ENCODE results near the gene AGAP1. TPM values are rescaled to one million over a fixed set of nuclear protein-coding genes. Genes with fewer than 3 reads are reported as not detected.

Gene AGAP1
- total RNA-seq, 1 donor from 2014 or later, result 21.1 TPM

GRCh38 chr2:235958221-235958930 is 464.5 kb downstream of the AGAP1 start:
- Histone ChIP-seq H3K27ac (no peak overlapping the region), H3K4me1 (no peaks in the 10 kb centered on the region), H3K4me3 (no peak overlapping the region), H3K36me3 (no peaks in the 10 kb centered on the region), H3K9me3 (no peaks in the 10 kb centered on the region), H3K27me3 (no peaks in the 10 kb centered on the region)
- TF ChIP-seq POLR2A (IDR thresholded peaks at IDR 0.05) (no peak), CTCF (IDR thresholded peaks at IDR 0.05) (no peak), POLR2AphosphoS5 (IDR thresholded peaks at IDR 0.05; ENCODE audit: insufficient read depth in 1 of 2, low read depth in 1 of 2) (no peak)
- DNase-seq (ENCODE audit: extremely low spot score in 2 of 2), result no peak
- intact Hi-C loops (cut with DNase I), result no loop called here

DNA sequence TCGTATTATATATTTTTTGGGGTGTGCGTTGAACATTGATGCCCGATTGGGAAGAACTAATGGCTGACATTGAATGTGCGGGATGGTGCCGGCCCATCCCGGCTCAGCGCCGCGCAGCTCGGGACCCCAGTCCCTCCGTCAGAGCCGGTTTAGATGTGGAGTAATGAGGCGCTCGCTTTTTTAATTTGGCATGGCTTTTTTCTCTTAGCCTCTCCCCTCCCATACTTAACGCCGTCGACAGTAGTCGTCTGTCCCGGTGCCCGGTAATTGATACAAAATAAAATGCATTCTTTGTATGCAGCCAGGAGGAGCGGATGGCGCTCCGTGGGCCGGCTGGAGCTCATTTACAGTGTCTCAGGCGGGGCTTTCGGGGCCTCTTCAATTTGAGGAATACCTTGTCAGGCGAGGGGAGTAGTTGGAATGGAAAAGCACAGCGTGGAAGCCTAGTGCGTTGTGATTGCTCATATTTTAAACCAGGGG is 465.1 kb downstream of the AGAP1 start:
- Histone ChIP-seq H3K4me1 (no peaks in the 10 kb centered on the region), H3K9me3 (no peaks in the 10 kb centered on the region), H3K27ac (no peak overlapping the region), H3K4me3 (no peak overlapping the region), H3K27me3 (no peaks in the 10 kb centered on the region), H3K36me3 (no peaks in the 10 kb centered on the region)
- DNase-seq (ENCODE audit: extremely low spot score in 2 of 2), result no peak
- intact Hi-C loops (cut with DNase I), result no loop called here
- TF ChIP-seq CTCF (IDR thresholded peaks at IDR 0.05) (no peak), POLR2A (IDR thresholded peaks at IDR 0.05) (no peak), POLR2AphosphoS5 (IDR thresholded peaks at IDR 0.05; ENCODE audit: insufficient read depth in 1 of 2, low read depth in 1 of 2) (no peak)

DNA sequence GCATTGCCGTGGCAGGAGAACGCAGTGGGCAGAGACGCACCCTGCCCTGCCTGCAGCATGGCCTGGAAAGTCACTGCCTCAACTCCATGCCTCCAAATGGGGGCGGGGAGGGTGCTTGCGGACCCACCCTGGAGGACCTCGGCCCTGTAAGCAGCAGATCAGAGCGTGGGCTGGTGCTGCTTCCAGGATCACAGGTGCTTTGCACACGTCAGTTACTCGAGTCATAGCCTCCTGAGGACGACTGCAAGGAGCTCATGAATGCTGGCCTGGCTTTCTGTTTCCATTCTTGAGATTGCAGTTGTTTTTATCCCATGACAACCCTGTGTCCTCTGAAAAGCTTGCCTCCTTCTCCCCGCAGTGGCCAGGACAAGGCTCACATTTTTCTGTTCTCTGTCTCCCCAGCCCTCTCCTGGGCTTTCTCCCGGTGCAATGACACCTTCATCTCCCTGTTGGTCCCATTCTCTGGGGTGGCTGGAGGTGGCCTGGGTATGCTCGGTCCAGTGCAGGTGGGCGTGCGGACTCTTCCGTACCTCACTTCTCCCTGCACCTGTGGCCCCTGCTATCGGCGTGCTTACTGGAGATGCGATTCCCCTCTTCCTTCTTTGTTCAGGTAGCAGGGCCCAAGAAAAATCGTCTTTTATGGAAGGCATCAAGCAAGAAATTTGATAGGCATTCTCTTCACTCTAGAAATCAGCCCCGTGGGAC is 466.3 kb downstream of the AGAP1 start:
- Histone ChIP-seq H3K27me3 (no peaks in the 10 kb centered on the region), H3K27ac (no peak overlapping the region), H3K9me3 (no peaks in the 10 kb centered on the region), H3K4me1 (no peaks in the 10 kb centered on the region), H3K4me3 (no peak overlapping the region), H3K36me3 (no peaks in the 10 kb centered on the region)
- TF ChIP-seq POLR2A (IDR thresholded peaks at IDR 0.05) (no peak), CTCF (IDR thresholded peaks at IDR 0.05) (no peak), POLR2AphosphoS5 (IDR thresholded peaks at IDR 0.05; ENCODE audit: insufficient read depth in 1 of 2, low read depth in 1 of 2) (no peak)
- intact Hi-C loops (cut with DNase I), result no loop called here
- DNase-seq (ENCODE audit: extremely low spot score in 2 of 2), result no peak

DNA sequence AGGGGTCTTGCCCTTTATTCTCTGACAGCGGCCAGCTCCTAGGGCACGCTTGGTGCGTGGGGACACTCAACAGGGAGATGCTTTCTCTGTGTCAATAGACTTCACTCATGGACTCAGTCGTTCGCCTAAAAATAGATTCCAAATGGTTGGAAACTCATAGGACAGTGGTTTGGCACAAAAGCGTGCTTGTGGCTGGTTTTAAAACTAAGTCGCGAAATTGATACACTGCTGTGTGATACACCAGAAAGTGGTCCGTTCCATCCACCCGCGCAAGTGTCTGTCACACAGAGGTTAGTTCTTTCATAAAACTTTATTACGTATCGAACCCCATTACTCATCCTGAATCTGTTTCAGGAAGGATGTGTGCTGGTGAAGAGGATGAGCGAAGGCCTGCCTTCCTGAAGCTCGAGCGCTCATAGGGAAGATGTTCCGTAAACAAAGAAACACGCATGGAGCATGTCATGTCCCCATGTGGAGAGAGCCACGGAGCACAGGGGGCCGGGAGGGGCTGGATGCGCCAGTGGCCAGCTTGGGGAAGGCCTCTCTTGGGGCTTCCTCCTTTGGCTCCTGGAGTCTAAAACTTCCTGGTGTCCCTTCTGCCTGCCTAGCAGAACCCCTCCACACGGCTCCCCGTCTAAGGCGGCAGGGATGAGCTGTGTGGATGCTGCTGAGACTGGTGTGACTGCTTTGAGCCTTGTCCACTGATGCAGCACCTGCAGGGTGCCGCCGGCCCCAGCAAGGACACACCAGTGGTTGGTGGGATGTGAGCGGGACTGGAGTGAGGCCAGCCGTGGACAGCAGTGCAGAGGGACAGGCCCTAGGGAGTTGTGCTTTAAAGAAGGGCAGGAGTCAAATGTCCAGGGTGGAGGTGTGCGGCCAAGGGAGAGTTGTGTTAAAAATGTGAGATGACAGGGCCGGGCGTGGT is 467.1 kb downstream of the AGAP1 start:
- intact Hi-C loops (cut with DNase I), result no loop called here
- H3K9me3 ChIP-seq, result no peaks in the 10 kb centered on the region

More for the DNA sequence above, 467.1 kb downstream of the AGAP1 start:
- no peak for TF ChIP-seq POLR2A (IDR thresholded peaks at IDR 0.05)
- no peak for TF ChIP-seq POLR2AphosphoS5 (IDR thresholded peaks at IDR 0.05; ENCODE audit: insufficient read depth in 1 of 2, low read depth in 1 of 2)
- TF ChIP-seq CTCF (IDR thresholded peaks at IDR 0.05), result no peak
- Histone ChIP-seq H3K27ac (no peak overlapping the region), H3K27me3 (no peaks in the 10 kb centered on the region), H3K4me3 (no peak overlapping the region), H3K4me1 (no peaks in the 10 kb centered on the region), H3K36me3 (no peaks in the 10 kb centered on the region)
- no peak for DNase-seq (ENCODE audit: extremely low spot score in 2 of 2)

Data from vagina (tissue), 2 donors.